ENCODE data around the gene POLR1D. TPM values are rescaled to one million over a fixed set of nuclear protein-coding genes. Genes with fewer than 3 reads are reported as not detected.

Gene POLR1D
- total RNA-seq, 2 donors from 2014 or later = 114 to 183 TPM

DNA sequence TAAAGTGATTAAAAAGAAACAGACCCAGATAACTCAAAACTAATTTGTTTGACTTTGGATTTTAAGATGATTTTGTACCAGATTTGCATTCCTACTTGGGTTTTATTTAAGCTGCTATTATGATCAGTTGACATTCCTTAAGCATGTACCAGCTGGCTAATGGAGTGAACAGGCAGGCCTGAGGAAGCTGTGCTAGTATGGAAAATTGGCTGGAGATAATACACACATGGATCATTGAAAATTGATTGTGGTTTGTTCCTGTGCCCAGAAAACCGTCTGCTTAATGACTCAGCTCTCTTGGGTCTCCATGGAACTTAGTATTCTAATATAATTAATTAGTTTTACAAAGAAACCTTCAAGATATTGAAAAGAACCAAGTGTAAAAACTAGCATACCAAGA lies 22.6 kb downstream of the POLR1D start:
- Histone ChIP-seq H3K9me3 (no peaks in the 10 kb centered on the region), H3K4me1 (replicated peaks) (no peaks in the 10 kb centered on the region), H3K4me3 (no peak overlapping the region), H3K27ac (peak overlapping the region; percentile 1 to 55), H3K27me3 (replicated peaks; ENCODE audit: insufficient read depth) (no peaks in the 10 kb centered on the region), H3K36me3 (no peaks in the 10 kb centered on the region)
- TF ChIP-seq POLR2A (IDR thresholded peaks at IDR 0.05) (no peak), POLR2AphosphoS5 (IDR thresholded peaks at IDR 0.05) (peak; percentile 51)
- peak; percentile 18 for DNase-seq (ENCODE audit: low spot score)
- intact Hi-C loops (cut with DNase I) = no loop called here
- WGBS = 3% methylated on average over 1 of the region's 1 CpG

DNA sequence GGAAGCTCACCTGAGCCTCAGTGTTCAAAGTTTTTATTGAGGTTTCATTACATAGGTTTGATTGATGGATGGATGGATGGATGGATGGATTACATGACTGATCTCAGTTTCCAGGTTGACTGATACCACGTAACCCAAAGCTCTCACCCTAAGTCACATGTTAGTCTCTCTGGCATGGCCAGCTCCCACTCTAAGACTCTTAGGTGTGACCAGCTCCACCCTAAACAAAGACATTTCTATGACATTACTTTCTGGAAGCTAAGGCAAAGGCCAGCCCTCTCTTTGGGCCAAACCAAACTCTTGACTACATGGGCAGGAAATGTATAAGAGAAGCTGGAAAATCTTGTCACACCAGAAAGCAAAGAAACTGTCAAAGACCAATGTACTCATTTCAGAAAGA lies 28.6 kb downstream of the POLR1D start:
- intact Hi-C loops (cut with DNase I) = no loop called here
- H3K4me3 ChIP-seq = no peak overlapping the region
- H3K27me3 ChIP-seq (replicated peaks; ENCODE audit: insufficient read depth) = no peaks in the 10 kb centered on the region
- H3K9me3 ChIP-seq = no peaks in the 10 kb centered on the region
- DNase-seq (ENCODE audit: low spot score) = no peak
- H3K4me1 ChIP-seq (replicated peaks) = no peaks in the 10 kb centered on the region
- TF ChIP-seq, protein P1, sequence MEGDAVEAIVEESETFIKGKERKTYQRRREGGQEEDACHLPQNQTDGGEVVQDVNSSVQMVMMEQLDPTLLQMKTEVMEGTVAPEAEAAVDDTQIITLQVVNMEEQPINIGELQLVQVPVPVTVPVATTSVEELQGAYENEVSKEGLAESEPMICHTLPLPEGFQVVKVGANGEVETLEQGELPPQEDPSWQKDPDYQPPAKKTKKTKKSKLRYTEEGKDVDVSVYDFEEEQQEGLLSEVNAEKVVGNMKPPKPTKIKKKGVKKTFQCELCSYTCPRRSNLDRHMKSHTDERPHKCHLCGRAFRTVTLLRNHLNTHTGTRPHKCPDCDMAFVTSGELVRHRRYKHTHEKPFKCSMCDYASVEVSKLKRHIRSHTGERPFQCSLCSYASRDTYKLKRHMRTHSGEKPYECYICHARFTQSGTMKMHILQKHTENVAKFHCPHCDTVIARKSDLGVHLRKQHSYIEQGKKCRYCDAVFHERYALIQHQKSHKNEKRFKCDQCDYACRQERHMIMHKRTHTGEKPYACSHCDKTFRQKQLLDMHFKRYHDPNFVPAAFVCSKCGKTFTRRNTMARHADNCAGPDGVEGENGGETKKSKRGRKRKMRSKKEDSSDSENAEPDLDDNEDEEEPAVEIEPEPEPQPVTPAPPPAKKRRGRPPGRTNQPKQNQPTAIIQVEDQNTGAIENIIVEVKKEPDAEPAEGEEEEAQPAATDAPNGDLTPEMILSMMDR (IDR thresholded peaks at IDR 0.05) = no peak
- TF ChIP-seq POLR2A (IDR thresholded peaks at IDR 0.05) (no peak), POLR2AphosphoS5 (IDR thresholded peaks at IDR 0.05) (no peak)
- H3K27ac ChIP-seq = no peak overlapping the region
- 95% methylated on average over 1 of the region's 1 CpG for WGBS
- peaks cover 0 to 4% of the 10 kb centered on the region in 2 donors for H3K36me3 ChIP-seq

DNA sequence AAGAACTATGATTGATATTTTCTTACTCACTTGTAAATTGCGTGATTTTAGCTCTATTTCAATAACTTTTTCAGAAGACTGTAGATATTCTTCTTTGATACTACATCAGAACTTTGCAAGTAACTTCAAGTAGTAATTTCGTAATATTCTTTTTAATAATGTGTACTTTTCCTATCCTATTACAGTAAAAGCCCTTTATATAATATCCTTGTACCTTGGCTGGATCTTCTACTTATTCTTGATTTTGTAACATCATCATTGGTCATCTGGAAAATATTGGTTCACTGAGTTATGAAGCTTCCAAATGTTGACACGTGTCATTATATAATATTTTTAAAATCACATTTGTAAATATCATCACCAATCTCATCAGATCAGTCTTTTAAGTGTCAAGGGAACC lies 32.4 kb downstream of the POLR1D start:
- H3K9me3 ChIP-seq = no peaks in the 10 kb centered on the region
- no peak overlapping the region for H3K4me3 ChIP-seq
- H3K27me3 ChIP-seq (replicated peaks; ENCODE audit: insufficient read depth) = no peaks in the 10 kb centered on the region
- H3K36me3 ChIP-seq = peaks cover 0 to 4% of the 10 kb centered on the region in 2 donors
- TF ChIP-seq POLR2A (IDR thresholded peaks at IDR 0.05) = no peak
- peak; percentile 37 for TF ChIP-seq POLR2AphosphoS5 (IDR thresholded peaks at IDR 0.05)
- WGBS = 67% methylated on average over 3 of the region's 3 CpGs
- intact Hi-C loops (cut with DNase I) = no loop called here
- no peak overlapping the region for H3K27ac ChIP-seq
- DNase-seq (ENCODE audit: low spot score) = no peak
- peaks cover 2% of the 10 kb centered on the region for H3K4me1 ChIP-seq (replicated peaks)

DNA sequence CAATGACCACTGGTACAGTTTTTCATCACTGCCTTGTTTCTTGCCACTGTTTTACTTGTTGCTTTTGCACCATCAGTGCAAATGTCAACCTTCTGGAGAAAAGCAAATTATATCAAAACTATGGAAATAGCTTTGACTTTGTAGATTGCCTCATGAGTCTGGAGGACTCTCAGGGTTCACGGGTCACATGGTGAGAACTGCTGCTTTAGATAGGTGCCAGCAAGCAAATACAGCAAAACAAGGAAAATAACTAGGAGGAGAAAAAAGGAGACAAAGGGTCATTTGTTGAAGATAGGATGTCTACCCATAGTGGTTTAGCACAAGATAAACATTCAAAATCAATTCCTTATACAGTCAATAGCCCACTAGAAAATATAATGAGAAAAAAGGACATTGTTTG lies 33.1 kb downstream of the POLR1D start:
- Histone ChIP-seq H3K27me3 (replicated peaks; ENCODE audit: insufficient read depth) (no peaks in the 10 kb centered on the region), H3K36me3 (peaks cover 0 to 4% of the 10 kb centered on the region in 2 donors), H3K4me1 (replicated peaks) (peaks cover 2% of the 10 kb centered on the region), H3K9me3 (no peaks in the 10 kb centered on the region), H3K4me3 (no peak overlapping the region), H3K27ac (no peak overlapping the region)
- intact Hi-C loops (cut with DNase I) = no loop called here
- DNase-seq (ENCODE audit: low spot score) = no peak
- TF ChIP-seq POLR2A (IDR thresholded peaks at IDR 0.05) = no peak
- TF ChIP-seq, protein P1 (IDR thresholded peaks at IDR 0.05) = no peak
- no peak for TF ChIP-seq POLR2AphosphoS5 (IDR thresholded peaks at IDR 0.05)
- 97% methylated on average over 1 of the region's 1 CpG for WGBS

DNA sequence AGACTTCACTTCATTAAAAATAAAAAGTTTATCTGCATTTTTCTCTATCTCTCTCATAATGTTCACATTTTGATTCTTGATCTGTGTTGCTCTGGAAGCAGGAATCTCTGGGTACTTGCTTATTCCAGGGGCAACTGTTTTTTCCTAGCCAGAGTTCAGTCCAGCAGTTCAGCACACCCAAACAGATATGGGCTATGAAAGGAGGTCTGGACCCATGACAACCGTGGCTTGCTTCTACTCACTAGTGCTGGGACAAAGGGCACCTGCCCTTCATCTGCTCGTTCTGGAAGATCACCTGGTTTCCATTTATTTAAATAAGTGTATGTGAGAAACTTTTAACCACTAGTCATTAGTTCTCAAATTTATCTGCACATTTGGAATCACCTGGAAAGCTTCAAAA lies 36.0 kb downstream of the POLR1D start:
- no peak for DNase-seq (ENCODE audit: low spot score)
- H3K4me3 ChIP-seq = no peak overlapping the region
- TF ChIP-seq, protein P1 (IDR thresholded peaks at IDR 0.05) = no peak
- TF ChIP-seq POLR2A (IDR thresholded peaks at IDR 0.05) (no peak), POLR2AphosphoS5 (IDR thresholded peaks at IDR 0.05) (no peak)
- no peaks in the 10 kb centered on the region for H3K9me3 ChIP-seq
- H3K27ac ChIP-seq = no peak overlapping the region
- WGBS = 76% methylated on average over 2 of the region's 2 CpGs
- H3K4me1 ChIP-seq (replicated peaks) = peaks cover 2% of the 10 kb centered on the region
- no peaks in the 10 kb centered on the region for H3K27me3 ChIP-seq (replicated peaks; ENCODE audit: insufficient read depth)
- intact Hi-C loops (cut with DNase I) = no loop called here
- no peaks in the 10 kb centered on the region for H3K36me3 ChIP-seq

DNA sequence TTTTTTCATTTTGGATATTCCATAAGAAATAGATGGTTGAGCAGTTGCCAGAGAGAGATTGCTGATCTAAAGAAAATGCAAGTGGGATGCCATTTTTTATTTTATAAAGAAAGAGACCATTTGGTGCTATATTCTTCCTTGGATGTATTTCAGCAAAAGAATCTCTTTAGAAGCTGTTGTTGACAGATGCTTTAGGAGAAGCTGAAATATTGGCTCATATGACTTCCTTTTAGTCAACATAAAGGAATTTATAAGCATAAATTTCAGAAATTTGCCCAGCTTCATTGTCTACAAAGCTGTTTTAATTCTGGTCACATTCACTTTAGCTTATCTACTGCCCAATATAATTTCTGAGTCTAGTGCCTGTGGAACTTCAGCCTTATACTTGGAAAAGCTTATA lies 36.9 kb downstream of the POLR1D start:
- H3K27me3 ChIP-seq (replicated peaks; ENCODE audit: insufficient read depth) = no peaks in the 10 kb centered on the region
- H3K4me1 ChIP-seq (replicated peaks) = peaks cover 2% of the 10 kb centered on the region
- no peak for DNase-seq (ENCODE audit: low spot score)
- no peaks in the 10 kb centered on the region for H3K9me3 ChIP-seq
- TF ChIP-seq POLR2A (IDR thresholded peaks at IDR 0.05) = no peak
- no peak for TF ChIP-seq POLR2AphosphoS5 (IDR thresholded peaks at IDR 0.05)
- TF ChIP-seq, protein P1 (IDR thresholded peaks at IDR 0.05) = no peak
- H3K27ac ChIP-seq = no peak overlapping the region
- intact Hi-C loops (cut with DNase I) = no loop called here
- no peaks in the 10 kb centered on the region for H3K36me3 ChIP-seq
- no peak overlapping the region for H3K4me3 ChIP-seq

Measured in prostate gland (tissue), 2 donors.